PFSK-1 (cell line): ENCODE results near the gene FAM110A.

Experiments
- FOXP2 ChIP-seq: optimal IDR thresholded peaks from 2 replicates; pipeline ENCODE3; 2011; ENCODE audit warnings: borderline replicate concordance, control low read depth, inconsistent platforms; ENCODE audit not compliant: insufficient read depth; ENCODE audit errors: extremely low read length, extremely low read depth
- POLR2AphosphoS5 ChIP-seq: IDR thresholded peaks from 2 replicates; pipeline ENCODE4 v1.6.1; 2012; ENCODE audit warnings: low read depth, mild to moderate bottlenecking, control low read depth, low read length, moderate library complexity
- REST ChIP-seq, 2 experiments: IDR thresholded peaks; 2 replicates each; pipeline versions ENCODE4 v1.6.1 to v1.8.0; 2011 to 2012; ENCODE audit warnings: low read depth in 2 of 2, low read length in 2 of 2, control low read depth in 1 of 2, inconsistent platforms in 1 of 2, mild to moderate bottlenecking in 1 of 2, moderate library complexity in 1 of 2; ENCODE audit not compliant: insufficient read depth in 1 of 2
- SIN3A ChIP-seq: IDR thresholded peaks from 2 replicates; pipeline ENCODE4 v1.6.1; 2012; ENCODE audit warnings: mild to moderate bottlenecking, low read length, moderate library complexity, borderline replicate concordance; ENCODE audit not compliant: insufficient read depth
- TAF1 ChIP-seq: IDR thresholded peaks from 2 replicates; pipeline ENCODE4 v1.6.1; 2012; ENCODE audit warnings: low read length, control low read depth, borderline replicate concordance; ENCODE audit not compliant: insufficient read depth

Gene FAM110A

GRCh38 chr20:853406-853996, 20.0 kb downstream of the FAM110A start:
- no peak for TF ChIP-seq POLR2AphosphoS5
- TF ChIP-seq SIN3A, result no peak

- no peak for TF ChIP-seq TAF1
- no peak for TF ChIP-seq SIN3A
- TF ChIP-seq POLR2AphosphoS5, result no peak
- no peak for TF ChIP-seq FOXP2
- TF ChIP-seq REST (IDR thresholded peaks at IDR 0.05; ENCODE audit: insufficient read depth in 1 of 2, low read depth in 2 of 2, low read length in 2 of 2), result no peak
Observed at GRCh38 chr20:854601-855000, 21.1 kb downstream of the FAM110A start.

GRCh38 chr20:855466-856360, 22.2 kb downstream of the FAM110A start:
- TF ChIP-seq REST (IDR thresholded peaks at IDR 0.05; ENCODE audit: insufficient read depth in 1 of 2, low read depth in 2 of 2, low read length in 2 of 2) (no peak), TAF1 (no peak), FOXP2 (no peak), POLR2AphosphoS5 (no peak), SIN3A (no peak)

- TF ChIP-seq POLR2AphosphoS5 (no peak), TAF1 (no peak), FOXP2 (no peak), REST (IDR thresholded peaks at IDR 0.05; ENCODE audit: insufficient read depth in 1 of 2, low read depth in 2 of 2, low read length in 2 of 2) (no peak), SIN3A (no peak)
Observed at GRCh38 chr20:856361-856775, 22.9 kb downstream of the FAM110A start.

GRCh38 chr20:858011-858410, 24.5 kb downstream of the FAM110A start:
- TF ChIP-seq POLR2AphosphoS5 (no peak), TAF1 (no peak), FOXP2 (no peak), REST (IDR thresholded peaks at IDR 0.05; ENCODE audit: insufficient read depth in 1 of 2, low read depth in 2 of 2, low read length in 2 of 2) (no peak), SIN3A (no peak)
